Thoracic aorta (tissue), 2 donors: Measurements from ENCODE around the gene SERPINE2. TPM values are rescaled to one million over a fixed set of nuclear protein-coding genes. Genes with fewer than 3 reads are reported as not detected.

Experiments used
- ATAC-seq: fragments of 150-250 bp; one replicate; pipeline ENCODE4 v1.8.0; 2017; ENCODE audit warnings: low read depth; ENCODE audit not compliant: insufficient number of reproducible peaks, low FRiP score
- DNase-seq: peaks from one replicate; pipeline ENCODE4 v3.0.0-alpha.2; 2020; ENCODE audit warnings: low spot score
- H3K27ac ChIP-seq, 2 donors: fragments of 200-600 bp; sonication (generic); 1 replicate in 1 of 2; 2 replicates in 1 of 2; pipeline ENCODE4 v1.5.1; 2016; ENCODE audit warnings: mild to moderate bottlenecking in 2 of 2, moderate library complexity in 2 of 2
- H3K27me3 ChIP-seq: fragments of 200-600 bp; sonication (generic); replicated peaks from 2 replicates; pipeline ENCODE4 v1.6.0; 2016; ENCODE audit warnings: mild to moderate bottlenecking; ENCODE audit not compliant: insufficient read depth
- H3K36me3 ChIP-seq: fragments of 200-600 bp; sonication (generic); one replicate; pipeline ENCODE4 v1.5.1; 2016
- H3K4me1 ChIP-seq, 2 donors: fragments of 200-600 bp; sonication (generic); 1 replicate in 1 of 2; 2 replicates in 1 of 2; pipeline versions ENCODE4 v1.5.1 to v1.6.0; 2016; ENCODE audit warnings: low read depth in 2 of 2, mild to moderate bottlenecking in 1 of 2; ENCODE audit not compliant: control insufficient read depth in 1 of 2
- H3K4me3 ChIP-seq: fragments of 200-600 bp; sonication (generic); 2 replicates; pipeline ENCODE4 v1.5.1; 2016; ENCODE audit warnings: mild to moderate bottlenecking
- H3K9me3 ChIP-seq: fragments of 200-600 bp; sonication (generic); 2 replicates; pipeline ENCODE4 v1.5.1; 2016
- total RNA-seq, 2 donors: library from RNA; depleted of rRNA; stranded (reverse); fragments of >200 nt; gene quantifications; one replicate each; pipeline versions ENCODE4 v1.1.0 to v1.2.3, GENCODE V29; 2016
- TF ChIP-seq, protein P1 (sequence below): fragments of 200-600 bp; sonication (generic); IDR thresholded peaks from one replicate; pipeline ENCODE4 v1.5.1; 2019; ENCODE audit warnings: antibody characterized with exemption

Gene SERPINE2
- total RNA-seq, 2 donors from 2014 or later, result 29.0 to 47.3 TPM

- Histone ChIP-seq H3K9me3 (no peaks in the 10 kb centered on the region), H3K27ac (no peak overlapping the region), H3K4me1 (peaks cover 0 to 9% of the 10 kb centered on the region in 2 donors), H3K27me3 (peaks cover 5% of the 10 kb centered on the region), H3K4me3 (peak overlapping the region; percentile 78), H3K36me3 (no peaks in the 10 kb centered on the region)
- TF ChIP-seq, protein P1, sequence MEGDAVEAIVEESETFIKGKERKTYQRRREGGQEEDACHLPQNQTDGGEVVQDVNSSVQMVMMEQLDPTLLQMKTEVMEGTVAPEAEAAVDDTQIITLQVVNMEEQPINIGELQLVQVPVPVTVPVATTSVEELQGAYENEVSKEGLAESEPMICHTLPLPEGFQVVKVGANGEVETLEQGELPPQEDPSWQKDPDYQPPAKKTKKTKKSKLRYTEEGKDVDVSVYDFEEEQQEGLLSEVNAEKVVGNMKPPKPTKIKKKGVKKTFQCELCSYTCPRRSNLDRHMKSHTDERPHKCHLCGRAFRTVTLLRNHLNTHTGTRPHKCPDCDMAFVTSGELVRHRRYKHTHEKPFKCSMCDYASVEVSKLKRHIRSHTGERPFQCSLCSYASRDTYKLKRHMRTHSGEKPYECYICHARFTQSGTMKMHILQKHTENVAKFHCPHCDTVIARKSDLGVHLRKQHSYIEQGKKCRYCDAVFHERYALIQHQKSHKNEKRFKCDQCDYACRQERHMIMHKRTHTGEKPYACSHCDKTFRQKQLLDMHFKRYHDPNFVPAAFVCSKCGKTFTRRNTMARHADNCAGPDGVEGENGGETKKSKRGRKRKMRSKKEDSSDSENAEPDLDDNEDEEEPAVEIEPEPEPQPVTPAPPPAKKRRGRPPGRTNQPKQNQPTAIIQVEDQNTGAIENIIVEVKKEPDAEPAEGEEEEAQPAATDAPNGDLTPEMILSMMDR, result no peak
- no peak for DNase-seq
- no peak for ATAC-seq
These were observed 331 bp downstream of the SERPINE2 start for GRCh38 chr2:224038830-224039079.

- H3K27ac ChIP-seq, result no peak overlapping the region
- peaks cover 5% of the 10 kb centered on the region for H3K27me3 ChIP-seq
- no peaks in the 10 kb centered on the region for H3K9me3 ChIP-seq
- ATAC-seq (no peak), DNase-seq (no peak)
- H3K4me1 ChIP-seq, result peaks cover 0 to 9% of the 10 kb centered on the region in 2 donors
- TF ChIP-seq, protein P1, result no peak
- H3K4me3 ChIP-seq, result peak overlapping the region; percentile 78
- no peaks in the 10 kb centered on the region for H3K36me3 ChIP-seq
These were observed 847 bp downstream of the SERPINE2 start for GRCh38 chr2:224038049-224038829.

DNA sequence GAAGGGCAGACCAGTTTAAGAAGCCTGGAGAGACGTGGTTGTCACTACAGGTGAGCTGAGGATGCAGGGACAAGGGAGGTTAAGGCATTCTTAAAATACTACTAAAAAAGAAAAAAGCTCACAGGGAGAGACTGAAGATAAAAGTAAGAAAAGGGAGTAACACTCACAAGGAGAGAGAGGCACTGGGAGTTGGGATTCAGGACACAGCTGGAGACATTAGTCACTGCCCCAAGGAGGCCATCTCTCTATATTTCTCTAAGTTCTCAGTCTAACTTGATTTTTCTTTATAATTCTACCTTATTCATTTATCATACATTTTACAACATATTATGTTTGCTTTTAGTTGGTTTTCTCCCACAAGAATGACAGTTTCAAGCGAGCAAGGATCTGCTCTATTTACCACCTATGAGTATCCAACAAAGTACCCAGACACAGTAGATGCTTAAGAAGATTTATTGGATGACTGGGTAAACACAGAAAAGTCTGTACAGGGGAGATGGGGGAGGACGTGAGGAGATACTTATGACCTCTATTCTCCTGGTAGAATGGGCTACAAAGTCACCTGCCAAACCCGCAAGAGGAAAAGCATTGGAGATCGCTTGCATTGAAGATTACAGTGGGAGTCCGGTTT is 2.2 kb downstream of the SERPINE2 start:
- Histone ChIP-seq H3K4me1 (peaks cover 0 to 9% of the 10 kb centered on the region in 2 donors), H3K27me3 (peaks cover 5% of the 10 kb centered on the region), H3K27ac (no peak overlapping the region), H3K4me3 (no peak overlapping the region), H3K36me3 (no peaks in the 10 kb centered on the region), H3K9me3 (no peaks in the 10 kb centered on the region)
- TF ChIP-seq, protein P1, result no peak
- no peak for ATAC-seq
- no peak for DNase-seq

GRCh38 chr2:224034017-224034416 is 5.1 kb downstream of the SERPINE2 start:
- ATAC-seq (no peak), DNase-seq (no peak)
- Histone ChIP-seq H3K9me3 (no peaks in the 10 kb centered on the region), H3K4me1 (peaks cover 0 to 4% of the 10 kb centered on the region in 2 donors), H3K27ac (no peak overlapping the region), H3K36me3 (no peaks in the 10 kb centered on the region), H3K27me3 (no peaks in the 10 kb centered on the region), H3K4me3 (no peak overlapping the region)
- TF ChIP-seq, protein P1, result no peak

DNA sequence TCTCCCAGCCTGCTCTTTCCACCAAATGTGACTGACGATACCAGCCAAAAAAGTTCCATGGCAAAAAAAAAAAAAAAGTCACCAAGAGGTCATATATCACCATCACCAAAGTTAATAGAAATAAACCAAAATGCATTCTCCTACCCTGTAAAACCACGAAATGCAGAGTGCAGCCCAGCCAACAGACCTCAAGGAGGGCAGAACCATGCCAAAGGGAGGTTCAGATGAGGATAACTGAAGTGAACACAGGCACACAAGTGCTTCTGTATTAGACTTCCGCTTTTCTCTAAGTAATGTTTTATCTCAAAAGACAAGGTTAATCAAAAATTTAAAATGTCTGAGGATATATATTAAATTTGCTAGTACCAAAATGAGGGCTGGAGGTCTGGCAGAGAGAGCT is 5.5 kb downstream of the SERPINE2 start:
- no peak for ATAC-seq
- no peaks in the 10 kb centered on the region for H3K36me3 ChIP-seq

More for the DNA sequence above, 5.5 kb downstream of the SERPINE2 start:
- peaks cover 0 to 4% of the 10 kb centered on the region in 2 donors for H3K4me1 ChIP-seq
- no peak overlapping the region for H3K27ac ChIP-seq
- no peak overlapping the region for H3K4me3 ChIP-seq
- no peak for DNase-seq
- no peaks in the 10 kb centered on the region for H3K27me3 ChIP-seq
- TF ChIP-seq, protein P1, result no peak
- H3K9me3 ChIP-seq, result no peaks in the 10 kb centered on the region
